Measurements from ENCODE around the gene STX11. TPM values are rescaled to one million over a fixed set of nuclear protein-coding genes. Genes with fewer than 3 reads are reported as not detected.
A peak's percentile ranks its signal among the peaks of the same experiment; 100 is the strongest.
"Not testable (repeated sequence)": the region's sequence is repeated elsewhere in the genome, so short reads cannot be mapped to it uniquely, and the experiment has no call there.

The STX11 gene
- total and polyA plus RNA-seq, 10 of the 15 experiments (the other 5 are each of a cell fraction or from before 2014, with no cell fraction given) = 0.66 to 38.1 (median 19.8) TPM

GRCh38 chr6:144180354-144180753 is 30.0 kb downstream of the STX11 start:
- WGBS (ENCODE audit: insufficient coverage, insufficient replicate concordance, low lambda C conversion rate, missing lambda C conversion rate) = 0% methylated on average over 1 of the region's 1 CpG
- FAIRE-seq; H3K4me2 ChIP-seq (ENCODE audit: control insufficient read depth, insufficient read depth); DNase-seq (ENCODE audit: low read depth, low spot score); H3K4me3 ChIP-seq; H3K27ac ChIP-seq (ENCODE audit: control insufficient read depth, insufficient read depth); intact Hi-C loops (cut with micrococcal nuclease; ENCODE audit: unreplicated experiment); H3K27me3 ChIP-seq (replicated peaks in 1 of 2; ENCODE audit: control insufficient read depth in 2 of 2, insufficient read depth in 2 of 2, low read length in 1 of 2); H3K36me3 ChIP-seq (ENCODE audit: control insufficient read depth in 2 of 2, insufficient read depth in 2 of 2, low read length in 1 of 2); H3K9ac ChIP-seq (ENCODE audit: control insufficient read depth, insufficient read depth, low read length); H2AFZ ChIP-seq (ENCODE audit: control insufficient read depth, low read depth, low read length); H3K9me3 ChIP-seq (replicated peaks; ENCODE audit: control insufficient read depth, insufficient read depth, low read length); BruUV-seq (replicated peaks); H4K20me1 ChIP-seq (ENCODE audit: control insufficient read depth, insufficient read depth); in situ Hi-C loops (cut with MboI): not testable (repeated sequence)
- ChIA-PET CTCF (interaction anchor here (0.9 to 3.9 kb wide), 3 partner anchors 19 to 78 kb away, joined by 3 to 17 read pairs (median 3); no protein-coding TSS in a partner anchor), RAD21 (ENCODE audit: unreplicated experiment) (interaction anchor here (1.0 to 1.9 kb wide), 3 partner anchors 16 to 36 kb away, joined by 3 to 4 read pairs (median 4); no protein-coding TSS in a partner anchor), POLR2A (interaction anchor here (1.0 to 2.4 kb wide), 4 partner anchors 16 to 24 kb away, joined by 3 to 10 read pairs (median 4); no protein-coding TSS in a partner anchor), SMC1A (ENCODE audit: uncharacterized antibody, unreplicated experiment) (interaction anchor here (1.1 to 4.0 kb wide), 10 partner anchors 10 to 38 kb away, joined by 3 to 23 read pairs (median 4); no protein-coding TSS in a partner anchor)
- TF ChIP-seq MEF2B (IDR thresholded peaks at IDR 0.05; ENCODE audit: partially characterized antibody, poor library complexity, severe bottlenecking) = peak; percentile 56
- TF ChIP-seq IKZF1 (conservative IDR thresholded peaks at IDR 0.05) = peak; percentile 42; the same call in 1 of the 2 replicates
- peak; percentile 61; the same call in 1 of the 2 replicates for TF ChIP-seq RAD51 (IDR thresholded peaks at IDR 0.05)
- peak; percentile 56 to 57 for TF ChIP-seq IKZF2 (IDR thresholded peaks at IDR 0.05)
- 0 out of 2 replicates have a peak, but pooled peaks have one; percentile 19 for TF ChIP-seq JUNB (IDR thresholded peaks at IDR 0.05)
- peak; percentile 56; the same call in 1 of the 2 replicates for TF ChIP-seq MTA2 (IDR thresholded peaks at IDR 0.05; ENCODE audit: low read depth)
- TF ChIP-seq RELB (IDR thresholded peaks at IDR 0.05; ENCODE audit: low read depth) = 0 out of 2 replicates have a peak, but pooled peaks have one; percentile 51
- TF ChIP-seq SPI1 (IDR thresholded peaks at IDR 0.05; ENCODE audit: borderline replicate concordance, insufficient read depth, low read depth, low read length) = 0 out of 2 replicates have a peak, but pooled peaks have one; percentile 11
- peak; percentile 53 for ATAC-seq
- Histone ChIP-seq H3K4me1 (ENCODE audit: control insufficient read depth, insufficient read depth, low read length) (peaks cover 22% of the 10 kb centered on the region), H3K79me2 (ENCODE audit: control insufficient read depth, insufficient read depth, low read length) (peaks cover 23% of the 10 kb centered on the region)

All from GM12878 (cell line).